GM23338 (cell line): Measurements from ENCODE around the gene STAMBP. TPM values are rescaled to one million over a fixed set of nuclear protein-coding genes. Genes with fewer than 3 reads are reported as not detected.

ENCODE experiments used
- CTCF ChIP-seq, 2 experiments: fragments of 200-600 bp in 1 of 2; sonication (generic) in 1 of 2; conservative IDR thresholded peaks; 2 replicates each; pipeline versions ENCODE4 v1.5.1 to v1.6.1; 2016 to 2017; ENCODE audit warnings: antibody characterized with exemption in 2 of 2, low read depth in 2 of 2, mild to moderate bottlenecking in 2 of 2, moderate library complexity in 1 of 2
- ETS1 ChIP-seq: IDR thresholded peaks from 2 replicates; pipeline ENCODE4 v1.6.1; 2016; ENCODE audit warnings: antibody characterized with exemption
- EZH2 ChIP-seq: fragments of 200-600 bp; sonication (generic); IDR thresholded peaks from one replicate; pipeline ENCODE4 v1.8.0; 2017; ENCODE audit warnings: antibody characterized with exemption, mild to moderate bottlenecking, low read depth; ENCODE audit not compliant: unreplicated experiment
- EZH2phosphoT487 ChIP-seq: fragments of 200-600 bp; sonication (generic); IDR thresholded peaks from one replicate; pipeline ENCODE4 v1.8.1; 2018; ENCODE audit warnings: antibody characterized with exemption; ENCODE audit not compliant: unreplicated experiment
- JUNB ChIP-seq: IDR thresholded peaks from one replicate; pipeline ENCODE4 v1.6.1; 2016; ENCODE audit warnings: antibody characterized with exemption; ENCODE audit not compliant: unreplicated experiment
- POLR2AphosphoS5 ChIP-seq: IDR thresholded peaks from 2 replicates; pipeline ENCODE4 v1.6.1; 2016; ENCODE audit warnings: antibody characterized with exemption, low read depth
- STAT1 ChIP-seq: IDR thresholded peaks from one replicate; pipeline ENCODE4 v1.6.1; 2016; ENCODE audit warnings: antibody characterized with exemption; ENCODE audit not compliant: unreplicated experiment
- ZNF331 ChIP-seq: fragments of 250-450 bp; sonication (Bioruptor Pico); IDR thresholded peaks from 2 replicates; pipeline ENCODE4 v1.5.0; 2020; ENCODE audit warnings: low read depth, mild to moderate bottlenecking, moderate library complexity
- ZNF462 ChIP-seq: fragments of 250-450 bp; sonication (Bioruptor Pico); IDR thresholded peaks from 2 replicates; pipeline ENCODE4 v1.5.0; 2020; ENCODE audit warnings: mild to moderate bottlenecking, moderate library complexity
- polyA plus RNA-seq: library from polyadenylated mRNA; unstranded; fragments of >200 nt; fragmentation: Nextera tagmentation; extraction: Ambion mirVana; gene quantifications from 2 replicates; pipeline ENCODE4 v1.2.1, GENCODE V29; 2016
- total RNA-seq: library from RNA; depleted of rRNA; stranded (reverse); fragments of >200 nt; shearing (Covaris generic); gene quantifications from 2 replicates; pipeline ENCODE4 v1.2.3, GENCODE V29; 2014

Gene STAMBP
- total and polyA plus RNA-seq, 2 experiments from 2014 or later = 33.9 to 106 TPM

- TF ChIP-seq ZNF462 (CRISPR knock-in tag) (no peak), ETS1 (no peak), JUNB (no peak), ZNF331 (CRISPR knock-in tag) (no peak), CTCF (conservative IDR thresholded peaks at IDR 0.05; ENCODE audit: low read depth in 2 of 2) (no peak), EZH2 (no peak), POLR2AphosphoS5 (no peak), STAT1 (no peak), EZH2phosphoT487 (no peak)
These were observed 937 bp upstream of the STAMBP start (continued) for GRCh38 chr2:73827660-73828388.
